ENCODE results near the gene UBR3. TPM values are rescaled to one million over a fixed set of nuclear protein-coding genes. Genes with fewer than 3 reads are reported as not detected.

Gene UBR3
- total and polyA plus RNA-seq, 2 experiments from 2014 or later, result 10.7 to 28.0 TPM

GRCh38 chr2:170002096-170002495 is 174.8 kb downstream of the UBR3 start (continued):
- TF ChIP-seq ETS1 (IDR thresholded peaks at IDR 0.05) (no peak), EZH2phosphoT487 (IDR thresholded peaks at IDR 0.05; ENCODE audit: unreplicated experiment) (no peak), POLR2AphosphoS5 (IDR thresholded peaks at IDR 0.05; ENCODE audit: low read depth) (no peak), ZNF462 (CRISPR knock-in tag; IDR thresholded peaks at IDR 0.05) (no peak), STAT1 (IDR thresholded peaks at IDR 0.05; ENCODE audit: unreplicated experiment) (no peak), NANOG (IDR thresholded peaks at IDR 0.05; ENCODE audit: borderline replicate concordance) (no peak), EZH2 (IDR thresholded peaks at IDR 0.05; ENCODE audit: low read depth, unreplicated experiment) (no peak), JUNB (IDR thresholded peaks at IDR 0.05; ENCODE audit: unreplicated experiment) (no peak)

- H3K79me2 ChIP-seq (replicated peaks; ENCODE audit: insufficient read depth), result no peaks in the 10 kb centered on the region
- no peak overlapping the region for H3K4me3 ChIP-seq
- Mint-ChIP-seq H3K27me3 (ENCODE audit: insufficient read depth, low read depth, poor library complexity) (no peaks in the 10 kb centered on the region), H3K9me3 (no peaks in the 10 kb centered on the region), H3K4me3 (no peak overlapping the region), H3K27ac (no peak overlapping the region), H3K4me1 (peaks cover 9% of the 10 kb centered on the region), H3K36me3 (ENCODE audit: low read depth) (peaks cover 23% of the 10 kb centered on the region)
- H3K36me3 ChIP-seq (ENCODE audit: insufficient read depth), result no peaks in the 10 kb centered on the region
- no peaks in the 10 kb centered on the region for H3K9me2 ChIP-seq (ENCODE audit: insufficient read depth)
- H3K4me2 ChIP-seq, result no peak overlapping the region
- no peak overlapping the region for H2AFZ ChIP-seq
- no peaks in the 10 kb centered on the region for H4K20me1 ChIP-seq (replicated peaks; ENCODE audit: insufficient read depth)
- H3F3A ChIP-seq (replicated peaks; ENCODE audit: low read depth), result no peaks in the 10 kb centered on the region
- ATAC-seq (peak; percentile 99), DNase-seq (ENCODE audit: low spot score) (peak; percentile 70)
- H3K27me3 ChIP-seq (ENCODE audit: insufficient read depth), result no peaks in the 10 kb centered on the region
- 0 out of 2 replicates have a peak, but pooled peaks cover 7% of the 10 kb centered on the region for H3K4me1 ChIP-seq (ENCODE audit: insufficient read depth)
- H3K27ac ChIP-seq (ENCODE audit: low read depth), result no peak overlapping the region
- TF ChIP-seq NANOG (IDR thresholded peaks at IDR 0.05; ENCODE audit: borderline replicate concordance) (no peak), EZH2phosphoT487 (IDR thresholded peaks at IDR 0.05; ENCODE audit: unreplicated experiment) (no peak), CREB1 (CRISPR knock-in tag; IDR thresholded peaks at IDR 0.05; ENCODE audit: low read depth) (no peak), CTCF (conservative IDR thresholded peaks at IDR 0.05; ENCODE audit: low read depth in 2 of 2) (peak; percentile 57 to 85), ZNF114 (CRISPR knock-in tag; IDR thresholded peaks at IDR 0.05) (no peak)
These were observed 178.4 kb downstream of the UBR3 start for GRCh38 chr2:170005702-170006101.

Measured in GM23338 (cell line).